ENCODE measurements around the gene HMCN1.

Gene HMCN1

DNA sequence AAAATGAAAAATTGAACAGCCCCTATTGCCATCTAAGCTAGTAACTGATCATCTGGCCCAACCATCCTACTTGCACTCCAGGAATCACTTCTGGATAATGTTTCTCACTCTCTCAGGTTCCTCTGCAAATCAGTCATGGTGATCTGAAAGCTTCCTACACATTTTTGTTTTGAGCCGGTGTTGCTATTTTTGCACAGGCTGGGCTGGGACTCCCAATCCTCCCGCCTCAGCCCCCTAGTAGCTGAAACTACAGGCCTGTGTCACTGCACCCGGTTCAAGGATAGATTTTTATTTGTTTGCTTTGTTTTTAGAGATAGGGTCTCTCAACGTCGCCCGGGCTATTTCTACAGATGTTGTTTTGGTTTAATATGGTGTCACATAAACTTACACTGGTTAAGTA lies 40.5 kb upstream of the HMCN1 start:
- Histone ChIP-seq H3K27me3 (ENCODE audit: control insufficient read depth, low read length) (0 out of 2 replicates have a peak, but pooled peaks cover 2% of the 10 kb centered on the region), H3K4me2 (ENCODE audit: low read length) (peak overlapping the region; percentile 69), H3K36me3 (ENCODE audit: control insufficient read depth, low read length) (no peaks in the 10 kb centered on the region), H3K27ac (ENCODE audit: low read depth, low read length) (peak overlapping the region; percentile 54), H4K20me1 (ENCODE audit: control insufficient read depth, insufficient read depth, low read depth, low read length) (no peaks in the 10 kb centered on the region), H3K9me2 (replicated peaks; ENCODE audit: control insufficient read depth, low read length) (no peaks in the 10 kb centered on the region), H3K4me3 (ENCODE audit: low read length) (peak overlapping the region; percentile 59), H3K9me3 (ENCODE audit: control insufficient read depth, insufficient read depth, low read length) (no peaks in the 10 kb centered on the region; the same call in 1 of the 2 replicates), H3K4me1 (ENCODE audit: control insufficient read depth, low read length) (peaks cover 15% of the 10 kb centered on the region), H3K79me2 (ENCODE audit: control insufficient read depth, low read length) (no peaks in the 10 kb centered on the region), H3F3A (ENCODE audit: control insufficient read depth, insufficient read depth) (peaks cover 3% of the 10 kb centered on the region; the same call in 1 of the 2 replicates)
- TF ChIP-seq EZH2phosphoT487 (IDR thresholded peaks at IDR 0.05; ENCODE audit: borderline replicate concordance, low read length) = no peak
- TF ChIP-seq, protein P1, sequence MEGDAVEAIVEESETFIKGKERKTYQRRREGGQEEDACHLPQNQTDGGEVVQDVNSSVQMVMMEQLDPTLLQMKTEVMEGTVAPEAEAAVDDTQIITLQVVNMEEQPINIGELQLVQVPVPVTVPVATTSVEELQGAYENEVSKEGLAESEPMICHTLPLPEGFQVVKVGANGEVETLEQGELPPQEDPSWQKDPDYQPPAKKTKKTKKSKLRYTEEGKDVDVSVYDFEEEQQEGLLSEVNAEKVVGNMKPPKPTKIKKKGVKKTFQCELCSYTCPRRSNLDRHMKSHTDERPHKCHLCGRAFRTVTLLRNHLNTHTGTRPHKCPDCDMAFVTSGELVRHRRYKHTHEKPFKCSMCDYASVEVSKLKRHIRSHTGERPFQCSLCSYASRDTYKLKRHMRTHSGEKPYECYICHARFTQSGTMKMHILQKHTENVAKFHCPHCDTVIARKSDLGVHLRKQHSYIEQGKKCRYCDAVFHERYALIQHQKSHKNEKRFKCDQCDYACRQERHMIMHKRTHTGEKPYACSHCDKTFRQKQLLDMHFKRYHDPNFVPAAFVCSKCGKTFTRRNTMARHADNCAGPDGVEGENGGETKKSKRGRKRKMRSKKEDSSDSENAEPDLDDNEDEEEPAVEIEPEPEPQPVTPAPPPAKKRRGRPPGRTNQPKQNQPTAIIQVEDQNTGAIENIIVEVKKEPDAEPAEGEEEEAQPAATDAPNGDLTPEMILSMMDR (IDR thresholded peaks at IDR 0.05; ENCODE audit: low read depth, low read length, poor library complexity, severe bottlenecking) = no peak

DNA sequence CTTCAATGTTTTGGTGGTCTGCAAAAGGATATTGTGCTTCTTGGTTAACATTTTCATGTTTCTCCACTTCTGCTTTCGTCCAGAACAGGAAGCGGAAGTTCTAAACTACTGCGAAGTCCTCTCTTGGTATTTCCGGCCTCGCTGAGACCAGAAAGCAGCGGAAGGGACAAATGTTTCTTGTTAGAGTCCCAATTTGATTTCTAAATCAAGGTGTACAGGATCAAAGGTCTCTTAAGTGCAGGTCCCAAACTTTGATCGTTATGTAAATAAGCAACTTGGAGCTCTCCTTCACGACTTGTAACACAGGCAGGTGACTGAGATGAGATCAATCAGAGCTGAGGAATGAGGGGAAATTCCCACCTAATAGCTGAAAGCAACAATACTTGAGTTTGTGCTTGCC lies 40.1 kb upstream of the HMCN1 start:
- H3K4me3 ChIP-seq (ENCODE audit: low read length) = peak overlapping the region; percentile 59
- H3K4me2 ChIP-seq (ENCODE audit: low read length) = peak overlapping the region; percentile 69

DNA sequence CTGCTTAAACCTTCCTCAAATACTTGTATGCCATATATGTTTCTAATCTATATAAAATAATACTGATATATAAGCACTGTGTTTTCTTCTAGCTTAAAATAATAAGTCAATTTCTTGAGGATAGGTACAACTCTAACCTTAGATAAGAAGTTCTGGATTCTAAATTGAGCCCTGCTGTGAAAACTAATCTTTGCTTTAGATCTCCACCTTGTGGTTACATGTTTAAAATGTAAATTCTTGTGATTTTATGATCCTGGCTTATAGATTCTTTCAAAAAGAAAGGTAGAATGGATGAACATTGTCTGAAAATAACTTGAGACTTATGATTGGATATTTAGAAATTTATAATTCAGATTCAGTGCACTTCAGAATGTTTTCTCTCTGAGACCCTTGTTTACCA lies 38.9 kb upstream of the HMCN1 start:
- no peaks in the 10 kb centered on the region for H4K20me1 ChIP-seq (ENCODE audit: control insufficient read depth, insufficient read depth, low read depth, low read length)
- H3K4me1 ChIP-seq (ENCODE audit: control insufficient read depth, low read length) = peaks cover 15% of the 10 kb centered on the region
- H3K9me2 ChIP-seq (replicated peaks; ENCODE audit: control insufficient read depth, low read length) = no peaks in the 10 kb centered on the region
- no peaks in the 10 kb centered on the region; the same call in 1 of the 2 replicates for H3K9me3 ChIP-seq (ENCODE audit: control insufficient read depth, insufficient read depth, low read length)
- no peak overlapping the region for H3K27ac ChIP-seq (ENCODE audit: low read depth, low read length)
- H3K79me2 ChIP-seq (ENCODE audit: control insufficient read depth, low read length) = no peaks in the 10 kb centered on the region
- peaks cover 3% of the 10 kb centered on the region; the same call in 1 of the 2 replicates for H3F3A ChIP-seq (ENCODE audit: control insufficient read depth, insufficient read depth)
- H3K27me3 ChIP-seq (ENCODE audit: control insufficient read depth, low read length) = no peaks in the 10 kb centered on the region
- no peak overlapping the region for H3K4me3 ChIP-seq (ENCODE audit: low read length)
- H3K4me2 ChIP-seq (ENCODE audit: low read length) = no peak overlapping the region
- no peaks in the 10 kb centered on the region for H3K36me3 ChIP-seq (ENCODE audit: control insufficient read depth, low read length)
- TF ChIP-seq, protein P1 (IDR thresholded peaks at IDR 0.05; ENCODE audit: low read depth, low read length, poor library complexity, severe bottlenecking) = peak; percentile 28
- no peak for TF ChIP-seq EZH2phosphoT487 (IDR thresholded peaks at IDR 0.05; ENCODE audit: borderline replicate concordance, low read length)

More for the DNA sequence above, 40.1 kb upstream of the HMCN1 start:
- no peaks in the 10 kb centered on the region for H3K36me3 ChIP-seq (ENCODE audit: control insufficient read depth, low read length)
- no peaks in the 10 kb centered on the region; the same call in 1 of the 2 replicates for H3K9me3 ChIP-seq (ENCODE audit: control insufficient read depth, insufficient read depth, low read length)
- no peaks in the 10 kb centered on the region for H4K20me1 ChIP-seq (ENCODE audit: control insufficient read depth, insufficient read depth, low read depth, low read length)
- no peaks in the 10 kb centered on the region for H3K9me2 ChIP-seq (replicated peaks; ENCODE audit: control insufficient read depth, low read length)
- 0 out of 2 replicates have a peak, but pooled peaks cover 2% of the 10 kb centered on the region for H3K27me3 ChIP-seq (ENCODE audit: control insufficient read depth, low read length)
- no peaks in the 10 kb centered on the region for H3K79me2 ChIP-seq (ENCODE audit: control insufficient read depth, low read length)
- H3F3A ChIP-seq (ENCODE audit: control insufficient read depth, insufficient read depth) = peaks cover 3% of the 10 kb centered on the region; the same call in 1 of the 2 replicates
- TF ChIP-seq, protein P1 (IDR thresholded peaks at IDR 0.05; ENCODE audit: low read depth, low read length, poor library complexity, severe bottlenecking) = no peak
- TF ChIP-seq EZH2phosphoT487 (IDR thresholded peaks at IDR 0.05; ENCODE audit: borderline replicate concordance, low read length) = no peak
- H3K27ac ChIP-seq (ENCODE audit: low read depth, low read length) = peak overlapping the region; percentile 54
- peaks cover 15% of the 10 kb centered on the region for H3K4me1 ChIP-seq (ENCODE audit: control insufficient read depth, low read length)

Data from DOHH2 (cell line).